GM19395 (cell line): ENCODE data around the gene SLC38A10.

ENCODE experiments used
- ATAC-seq: cut with Tn5 transposase; IDR thresholded peaks from one replicate; pipeline ENCODE4 v1.9.1; 2021; ENCODE audit warnings: mild to moderate bottlenecking, moderate library complexity; ENCODE audit not compliant: unreplicated experiment

SLC38A10 gene

DNA sequence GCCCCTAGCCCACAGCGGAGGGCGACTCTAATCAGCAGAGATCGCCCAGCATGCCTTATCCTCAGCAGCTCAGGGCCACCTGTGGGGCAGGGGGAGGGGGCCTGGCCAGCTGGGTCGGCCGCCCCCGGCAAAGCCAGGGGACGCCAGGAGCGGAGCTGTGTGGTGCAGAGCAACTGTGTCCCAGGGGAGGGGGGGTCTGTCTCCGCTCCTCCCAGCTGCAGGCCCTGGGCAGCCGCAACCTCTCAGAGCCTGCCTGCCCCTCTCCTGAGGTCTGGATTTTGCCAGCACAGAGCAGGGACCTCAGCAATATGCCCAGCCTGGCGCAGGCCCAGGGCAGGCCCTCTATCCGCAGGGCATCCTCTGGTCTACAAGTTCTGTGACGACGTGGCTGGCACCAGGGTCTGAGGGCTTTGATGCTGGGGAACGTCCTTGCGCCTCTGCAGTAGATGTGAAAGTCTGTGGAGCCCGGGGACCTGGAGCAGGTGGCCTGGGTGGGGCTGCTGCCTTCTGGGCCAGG, 36.5 kb upstream of the SLC38A10 start:
- no peak for ATAC-seq

DNA sequence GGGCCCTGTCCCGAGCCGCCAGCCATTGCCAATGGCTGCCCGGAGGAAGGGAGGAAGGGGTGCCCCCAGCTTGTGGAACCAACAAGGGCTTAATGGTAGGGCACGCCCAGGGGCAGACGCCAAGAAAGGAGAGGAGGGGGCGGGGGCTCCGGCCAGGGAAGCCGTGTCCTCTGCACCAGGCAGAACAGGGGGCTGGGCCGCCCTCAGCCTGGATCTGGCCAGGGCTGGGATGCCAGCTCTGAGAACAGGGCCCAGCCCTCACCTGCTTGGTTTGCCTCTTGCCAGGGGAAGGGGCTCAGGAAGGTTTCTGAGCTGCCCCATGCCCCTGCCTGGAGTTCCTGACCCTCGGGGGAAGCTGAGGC, 35.8 kb upstream of the SLC38A10 start:
- ATAC-seq: no peak

DNA sequence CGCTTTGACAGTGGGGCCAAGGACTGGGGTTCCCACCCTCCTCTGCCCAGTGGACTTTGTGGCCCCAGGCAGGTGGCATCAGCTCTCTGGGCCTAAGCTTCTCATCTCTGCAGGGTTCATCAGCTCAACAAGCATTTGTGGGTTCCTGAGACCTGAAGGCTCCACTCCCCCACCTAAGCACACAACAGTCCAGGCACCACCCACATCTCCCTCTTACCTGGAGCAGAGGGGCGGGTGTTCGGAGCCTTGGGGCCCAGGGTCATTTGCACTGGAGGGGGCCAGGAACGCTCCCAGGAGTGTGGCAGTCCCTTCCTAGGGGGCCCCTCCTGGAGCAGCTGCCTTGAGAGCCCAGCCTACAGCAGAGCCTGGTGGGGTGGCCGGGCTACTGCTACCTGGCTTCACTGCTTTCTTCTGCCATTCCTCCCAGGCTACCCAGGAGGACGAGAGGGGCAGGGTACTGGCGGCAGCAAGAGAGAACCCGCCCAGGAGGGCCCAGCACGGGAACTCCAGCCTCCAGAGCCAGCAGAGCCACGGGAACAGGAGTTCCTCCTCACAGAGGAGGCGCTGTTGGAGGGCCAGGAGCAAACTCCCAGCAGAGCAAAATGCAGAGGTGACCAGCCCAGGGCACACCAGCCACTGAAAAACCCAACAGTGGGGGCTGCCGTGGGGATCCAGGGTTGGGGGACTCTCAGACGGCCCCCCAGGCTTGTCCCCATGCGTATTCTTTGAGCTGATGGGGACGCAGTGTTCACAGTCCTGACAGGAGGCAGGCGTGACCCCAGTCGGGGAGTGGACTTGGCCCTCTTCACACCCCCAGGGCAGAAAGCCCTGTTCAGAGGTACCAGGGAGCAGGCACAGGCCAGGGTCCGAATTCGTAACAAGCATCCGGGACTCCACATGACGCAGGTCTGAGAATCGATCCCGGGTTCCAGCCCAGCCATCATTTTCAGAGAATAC, 35.1 kb upstream of the SLC38A10 start:
- ATAC-seq: no peak

DNA sequence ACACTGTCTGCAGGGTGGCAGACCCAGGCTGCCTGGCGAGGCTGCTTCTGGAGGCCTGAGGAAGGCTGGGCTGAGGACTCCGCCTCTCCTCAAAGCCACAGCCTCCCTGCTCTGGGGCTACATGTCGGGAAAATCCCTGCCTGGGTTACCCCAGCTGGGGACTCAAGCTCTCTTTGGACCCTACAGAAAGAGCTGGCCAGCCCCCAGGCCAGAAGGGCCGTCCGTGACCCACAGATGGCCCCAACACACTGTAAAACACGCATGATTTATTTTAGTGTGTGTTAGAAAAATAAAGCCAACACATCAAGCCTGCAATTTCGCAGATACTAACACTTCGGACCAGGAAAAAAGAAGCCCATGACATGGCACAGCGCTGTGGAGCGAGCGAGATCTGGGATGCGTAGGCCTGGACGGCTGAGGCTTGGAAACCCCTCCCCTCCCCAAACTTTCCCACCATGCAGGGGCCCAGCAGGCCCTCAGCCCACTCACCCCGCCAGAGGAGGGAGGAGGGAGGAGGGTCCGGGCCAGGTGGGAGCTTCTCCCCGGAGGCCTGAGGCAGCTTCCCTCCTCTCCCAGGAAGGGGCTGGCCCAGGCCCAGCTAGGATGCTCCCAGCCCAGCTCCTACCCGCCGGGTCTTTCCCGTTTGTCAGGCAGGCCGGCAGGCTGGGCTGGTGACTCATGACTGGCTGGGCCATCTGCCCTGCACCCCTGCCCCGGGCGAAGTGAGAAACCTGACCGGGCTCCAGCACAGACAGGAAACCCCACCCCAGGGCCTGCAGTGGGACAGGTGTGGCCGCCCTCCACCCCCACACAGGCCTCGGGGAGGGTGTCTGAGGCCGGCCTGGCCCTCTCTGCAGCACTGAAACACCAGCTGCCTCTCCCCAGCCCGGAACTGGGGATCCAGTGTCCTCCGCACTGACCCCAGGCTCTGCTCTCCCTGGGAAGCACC, 34.1 kb upstream of the SLC38A10 start:
- ATAC-seq: no peak

DNA sequence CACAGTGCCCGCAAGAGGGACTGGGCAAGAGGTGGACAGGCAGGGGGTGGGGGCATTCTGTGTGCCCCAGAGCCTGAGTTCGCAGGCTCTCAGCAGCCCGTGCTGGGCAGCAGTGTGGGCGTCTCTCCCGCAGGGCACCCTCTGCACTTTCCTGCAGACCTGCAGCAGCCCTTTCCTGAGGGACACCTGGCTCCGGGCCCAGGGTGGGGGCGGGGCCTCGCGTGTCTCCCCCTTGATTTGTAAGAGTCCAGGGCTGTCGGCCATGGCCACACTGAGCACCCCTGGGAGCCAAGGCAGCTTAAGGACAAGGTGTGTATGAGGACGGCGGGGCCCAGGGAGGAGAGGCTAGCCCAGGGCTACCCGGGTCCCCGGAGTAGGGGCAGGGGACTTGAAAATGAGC, 33.4 kb upstream of the SLC38A10 start:
- no peak for ATAC-seq

DNA sequence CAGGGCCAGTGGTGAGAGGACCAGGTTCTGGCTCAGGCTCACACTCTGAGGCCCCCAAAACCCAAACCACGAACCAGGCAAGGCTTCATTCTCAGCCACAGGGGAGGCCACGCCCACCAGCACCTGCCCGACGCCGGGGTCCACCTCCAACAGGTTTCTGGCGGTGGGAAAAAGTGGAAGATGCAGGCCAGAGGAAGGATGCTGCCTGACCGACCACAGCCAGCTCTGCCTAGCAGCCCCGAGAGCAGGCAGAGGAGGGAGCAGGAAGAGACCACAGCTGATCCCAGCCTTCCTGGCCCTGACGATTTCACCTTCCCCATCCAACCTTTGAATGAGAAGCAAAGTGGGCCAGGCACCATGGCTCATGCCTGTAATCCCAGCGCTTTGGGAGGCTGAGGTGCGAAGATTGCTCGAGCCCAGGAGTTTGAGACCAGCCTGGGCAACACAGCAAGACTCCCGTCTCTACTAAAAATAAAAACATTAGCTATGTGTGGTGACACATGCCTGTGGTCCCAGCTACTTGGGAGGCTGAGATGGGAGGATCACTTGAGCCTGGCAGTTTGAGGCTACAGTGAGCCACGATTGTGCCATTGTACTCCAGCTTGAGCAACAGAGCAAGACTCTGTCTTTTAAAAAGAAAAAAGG, 30.7 kb upstream of the SLC38A10 start:
- ATAC-seq: no peak

DNA sequence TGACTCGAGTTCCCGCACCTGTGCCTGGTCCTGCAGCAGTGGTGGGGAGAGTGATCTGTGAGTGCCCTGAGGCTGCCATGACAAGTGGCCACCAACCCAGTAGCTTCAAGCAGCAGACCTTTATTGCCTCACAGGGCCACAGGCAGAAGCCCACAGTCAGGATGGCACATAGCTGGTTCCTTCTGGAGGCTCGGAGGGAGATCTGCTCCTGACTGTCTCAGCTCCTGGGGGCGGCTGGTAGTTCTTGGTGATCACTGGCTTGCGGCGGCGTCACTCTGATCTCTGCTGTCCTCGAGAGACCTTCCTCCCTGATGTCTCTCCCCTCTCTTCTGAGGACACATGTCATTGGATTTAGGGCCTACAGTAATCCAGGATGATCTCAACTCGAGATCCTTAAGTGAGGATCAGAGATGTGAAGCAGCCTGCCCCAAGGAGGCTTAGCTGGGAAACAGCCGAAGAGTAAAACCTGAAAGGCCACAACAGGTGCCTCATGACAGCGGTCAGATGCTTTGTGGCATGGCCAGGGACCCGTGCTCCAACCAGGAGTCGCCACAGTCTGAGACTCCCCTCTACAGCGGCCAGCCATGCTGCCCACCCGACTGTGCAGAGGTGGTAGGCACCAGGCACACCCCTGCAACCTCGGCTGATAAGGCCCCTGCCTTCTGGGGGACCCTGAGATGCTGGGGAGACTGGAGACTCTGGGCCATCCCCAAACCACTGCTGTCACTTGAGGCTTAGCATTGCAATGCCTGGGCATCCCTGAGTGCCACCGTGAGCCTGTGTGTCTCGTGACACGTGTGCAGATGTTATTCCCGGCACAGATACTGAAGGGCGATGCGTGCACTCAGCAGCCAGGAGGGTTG, 30.0 kb upstream of the SLC38A10 start:
- ATAC-seq: no peak

DNA sequence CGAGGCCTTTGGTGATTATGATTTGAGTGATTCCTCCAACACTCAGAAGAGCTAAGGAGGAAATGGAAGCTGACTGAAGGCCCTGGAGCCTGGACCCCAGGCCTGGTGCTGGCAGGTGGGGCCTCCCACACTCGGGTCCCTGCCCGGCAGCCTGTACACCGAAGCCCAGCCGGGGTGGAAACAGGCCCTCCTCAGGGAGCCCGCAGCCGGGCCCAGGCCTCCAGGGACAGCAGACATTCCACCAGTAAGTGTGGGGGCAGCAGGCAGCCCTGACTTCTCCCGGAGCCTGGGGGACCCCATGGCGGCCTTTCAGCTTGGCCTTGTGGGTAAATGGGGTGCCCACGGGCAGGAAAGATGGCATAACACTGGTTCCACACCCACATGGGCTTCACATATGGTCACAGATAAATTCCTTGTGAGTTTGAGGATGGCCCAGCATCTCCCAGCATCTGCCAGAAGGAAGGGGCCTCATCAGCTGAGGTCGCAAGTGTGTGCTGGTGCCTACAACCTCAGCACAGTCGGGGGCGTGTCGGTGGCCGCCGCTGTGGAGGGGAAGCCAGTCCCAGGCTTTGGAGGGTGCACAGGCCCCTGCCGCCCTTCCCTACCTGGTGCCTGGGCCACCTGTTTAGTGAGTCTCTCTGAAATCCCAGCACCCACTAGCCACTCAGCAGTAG, 29.2 kb upstream of the SLC38A10 start:
- no peak for ATAC-seq

DNA sequence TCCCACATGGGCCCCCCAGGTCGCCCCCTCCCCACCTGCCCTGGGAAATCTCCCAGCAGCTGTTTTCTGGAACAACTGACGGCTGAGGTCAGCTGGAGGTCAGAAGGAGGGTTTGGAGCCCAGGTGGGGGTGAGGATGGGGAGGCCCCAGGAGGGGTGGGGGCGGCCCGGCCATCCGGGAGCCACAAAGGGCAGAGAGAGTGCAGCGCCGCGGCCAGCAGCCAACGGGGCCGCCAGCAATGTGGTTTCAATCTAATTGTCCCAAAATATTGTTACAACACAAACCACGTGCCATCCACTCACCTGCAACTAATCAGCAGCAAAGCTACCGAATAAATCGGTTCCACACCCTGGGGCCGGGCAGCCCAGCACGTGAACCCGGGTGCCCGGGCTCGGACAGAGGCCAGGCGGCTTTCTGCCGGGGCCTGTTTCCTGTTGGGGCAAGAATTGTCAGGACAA, 28.3 kb upstream of the SLC38A10 start:
- no peak for ATAC-seq

DNA sequence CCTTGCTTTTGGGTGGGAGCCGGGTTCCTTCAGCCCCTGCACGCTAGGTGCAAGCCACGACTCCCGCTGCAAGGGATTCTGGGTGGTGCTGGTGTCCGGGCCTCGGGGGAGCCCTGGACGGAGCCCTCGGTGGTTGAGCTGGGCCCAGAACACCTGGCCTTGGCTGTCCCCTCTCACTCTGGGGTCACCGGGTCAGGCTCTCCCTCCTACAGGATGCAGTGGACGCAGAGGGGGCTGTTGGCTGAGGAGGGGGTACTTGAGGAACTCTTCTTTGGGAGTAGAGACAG, 27.9 kb upstream of the SLC38A10 start:
- no peak for ATAC-seq

DNA sequence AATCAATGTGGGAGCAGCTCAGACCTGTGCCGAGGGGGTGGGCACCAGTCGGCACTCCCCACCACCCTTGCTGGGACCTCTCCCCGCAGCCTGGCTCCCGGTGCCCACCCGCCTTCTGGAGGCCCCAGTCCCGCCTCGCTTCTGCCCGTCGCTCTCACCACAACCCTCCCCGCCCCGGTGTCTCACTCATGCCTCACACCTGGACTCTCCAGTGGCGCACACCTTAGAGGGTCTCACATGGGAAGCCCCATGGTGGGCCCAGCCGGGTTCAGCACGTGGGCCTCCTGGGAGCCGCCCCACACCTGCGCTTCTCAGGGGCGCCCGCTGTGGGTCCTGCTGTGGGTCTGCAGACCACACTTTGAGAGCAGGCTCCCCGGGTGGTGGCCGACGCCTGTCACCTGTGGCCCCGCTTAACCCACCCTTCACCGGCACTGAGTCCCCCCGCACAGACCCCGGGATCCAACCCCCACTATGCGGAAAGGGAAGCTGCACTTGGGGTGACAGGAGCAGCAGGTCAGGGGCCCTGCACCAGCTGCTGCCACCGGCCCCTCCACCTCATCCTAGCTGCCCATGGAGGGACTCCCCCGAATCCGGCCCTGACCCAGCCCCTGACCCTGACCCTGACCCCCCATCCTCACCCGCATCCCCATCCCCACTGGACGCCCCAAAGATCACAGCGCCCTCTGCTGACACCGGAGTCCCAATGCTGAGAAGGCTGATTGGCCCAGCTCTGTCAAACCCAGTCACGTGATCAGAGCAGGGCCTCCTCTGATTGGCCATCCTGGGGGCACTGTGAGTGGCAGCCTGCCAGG, 27.4 kb upstream of the SLC38A10 start:
- no peak for ATAC-seq

DNA sequence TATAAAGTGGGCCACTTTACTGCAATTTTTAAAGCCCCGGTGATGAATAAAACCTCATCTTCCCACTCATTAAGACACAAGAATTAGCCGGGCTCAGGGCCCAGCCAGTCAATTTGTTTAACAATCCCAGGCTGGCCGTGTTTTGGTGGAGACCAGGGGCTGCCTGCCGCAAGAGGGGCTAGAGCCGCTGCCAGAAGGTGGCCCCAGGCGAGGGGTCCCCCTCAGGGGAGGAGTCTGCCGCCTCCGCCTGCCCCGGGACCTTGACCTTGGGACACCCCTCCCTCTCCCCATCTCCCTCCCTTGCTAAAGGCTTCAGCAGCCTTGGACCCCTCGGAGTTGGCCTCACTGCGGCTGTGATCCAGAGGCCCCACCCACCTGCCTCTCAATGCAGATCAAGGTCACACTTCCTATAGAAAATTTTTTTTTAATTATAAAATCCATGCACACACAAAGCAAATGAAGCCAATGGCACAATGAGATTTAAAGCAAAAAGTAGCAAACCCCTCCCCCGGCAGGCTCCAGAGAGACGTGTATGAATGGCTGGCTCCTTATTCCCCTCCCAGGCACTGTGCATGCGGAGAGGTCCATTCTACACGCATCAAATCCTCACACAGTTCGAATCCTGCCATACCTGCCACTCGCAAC, 23.0 kb upstream of the SLC38A10 start:
- ATAC-seq: no peak

DNA sequence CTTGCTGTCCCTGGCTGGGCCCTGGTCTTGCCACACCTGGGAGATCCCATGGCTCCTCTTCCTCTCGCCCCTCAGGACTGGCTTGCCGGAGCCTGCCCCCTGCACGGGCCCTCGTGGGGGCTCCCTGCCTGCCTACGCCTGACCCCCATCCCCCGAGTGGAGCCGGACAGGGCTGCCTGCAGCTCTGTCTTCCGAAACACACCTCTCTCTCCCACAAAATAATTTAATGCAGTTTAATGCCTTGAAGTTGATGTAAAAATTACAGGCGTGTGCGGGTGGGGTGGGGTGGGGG, 22.4 kb upstream of the SLC38A10 start:
- ATAC-seq: no peak

DNA sequence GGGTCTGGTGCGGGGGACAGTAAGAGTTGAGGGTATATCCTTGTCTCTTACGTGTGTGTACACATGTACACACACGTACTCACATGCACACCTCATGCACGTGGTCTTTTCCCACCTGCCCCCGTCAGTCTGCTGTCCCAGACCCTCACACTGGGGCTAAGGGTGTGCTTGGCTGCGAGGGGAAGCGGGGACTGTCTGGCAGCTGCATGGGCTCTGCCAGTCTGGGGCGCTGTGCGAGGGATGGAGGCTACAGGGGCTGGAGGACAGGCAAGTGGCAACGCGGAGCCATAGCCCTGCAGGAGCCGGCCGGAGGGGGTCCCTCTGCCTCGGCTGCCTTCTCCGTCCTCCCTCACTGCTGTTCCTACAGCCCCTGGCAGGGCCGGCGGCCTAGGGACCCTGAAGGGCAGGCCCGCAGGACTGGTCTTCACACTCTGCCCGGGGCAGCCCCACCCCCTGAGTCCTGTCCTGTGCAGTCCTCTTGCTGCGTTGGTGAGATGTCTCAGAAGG, 20.8 kb upstream of the SLC38A10 start:
- no peak for ATAC-seq

DNA sequence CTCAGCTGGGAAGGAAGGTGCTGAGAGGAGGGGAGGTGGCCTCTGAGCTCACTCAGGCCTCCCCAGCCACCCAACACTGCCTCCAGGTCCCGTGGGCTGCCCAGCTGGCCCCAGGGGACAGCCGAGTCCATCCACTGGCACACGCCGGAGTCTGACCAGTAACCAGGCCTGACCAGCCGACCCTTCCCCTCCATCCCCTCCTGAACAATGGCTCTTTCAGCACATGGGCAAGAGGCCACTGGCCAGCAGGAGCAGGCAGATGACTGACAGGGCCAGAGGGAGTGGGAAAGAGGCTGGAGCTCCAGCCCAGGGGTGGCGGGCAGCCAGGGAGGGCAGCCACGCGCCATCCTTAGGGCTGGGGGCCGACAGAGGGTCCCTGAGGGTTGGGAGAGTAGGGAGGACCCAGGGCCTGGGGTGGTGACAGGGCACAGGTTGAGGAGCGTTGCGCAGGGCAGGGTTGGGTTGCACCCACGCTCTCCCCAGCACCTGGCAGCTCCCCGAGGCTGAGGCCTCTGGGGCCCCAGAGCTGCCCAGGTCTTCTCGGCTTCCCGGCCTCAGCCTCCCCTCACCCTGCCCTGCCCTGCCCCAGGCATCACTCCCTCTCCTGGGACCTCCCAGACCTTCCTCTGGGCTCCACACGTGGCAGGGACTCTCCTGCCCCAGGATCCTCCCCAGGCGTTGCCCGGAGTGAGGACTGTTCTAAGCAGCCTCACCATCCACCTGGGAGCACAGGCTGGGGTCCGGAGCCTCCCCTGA, 20.2 kb upstream of the SLC38A10 start:
- no peak for ATAC-seq

DNA sequence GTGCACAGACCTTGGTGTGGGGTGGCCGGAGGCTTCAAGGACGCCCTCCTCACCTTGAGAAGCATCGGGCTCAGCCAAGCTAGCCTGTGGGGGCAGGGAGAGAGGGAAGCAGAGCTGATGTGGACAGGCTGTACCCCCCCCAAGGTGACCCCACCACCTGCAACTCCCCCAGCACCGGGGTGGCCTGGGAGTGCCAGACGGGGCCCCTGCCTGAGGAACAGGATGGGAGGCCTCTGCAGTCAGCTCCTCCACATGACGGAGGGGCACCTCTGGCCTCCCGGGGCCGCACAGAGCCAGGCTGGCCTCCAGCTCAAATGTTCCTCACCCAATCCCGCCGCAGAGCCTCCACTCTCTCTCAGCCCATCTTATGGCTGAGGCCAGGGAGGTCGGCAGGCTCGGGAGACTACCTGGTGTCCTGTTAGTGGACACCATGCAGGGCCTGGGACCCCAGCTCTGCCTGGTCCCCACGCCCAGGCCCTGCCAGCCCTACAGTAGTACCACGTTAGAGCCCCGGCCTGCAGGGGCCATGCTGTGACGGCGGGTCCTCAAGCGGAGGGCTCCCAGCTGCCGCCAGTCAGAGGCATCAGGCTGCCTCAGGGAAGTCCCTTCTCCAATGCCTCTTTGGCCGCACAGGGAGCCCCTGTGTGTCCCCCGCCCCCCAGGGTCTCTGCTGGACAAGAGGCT, 19.4 kb upstream of the SLC38A10 start:
- ATAC-seq: no peak

DNA sequence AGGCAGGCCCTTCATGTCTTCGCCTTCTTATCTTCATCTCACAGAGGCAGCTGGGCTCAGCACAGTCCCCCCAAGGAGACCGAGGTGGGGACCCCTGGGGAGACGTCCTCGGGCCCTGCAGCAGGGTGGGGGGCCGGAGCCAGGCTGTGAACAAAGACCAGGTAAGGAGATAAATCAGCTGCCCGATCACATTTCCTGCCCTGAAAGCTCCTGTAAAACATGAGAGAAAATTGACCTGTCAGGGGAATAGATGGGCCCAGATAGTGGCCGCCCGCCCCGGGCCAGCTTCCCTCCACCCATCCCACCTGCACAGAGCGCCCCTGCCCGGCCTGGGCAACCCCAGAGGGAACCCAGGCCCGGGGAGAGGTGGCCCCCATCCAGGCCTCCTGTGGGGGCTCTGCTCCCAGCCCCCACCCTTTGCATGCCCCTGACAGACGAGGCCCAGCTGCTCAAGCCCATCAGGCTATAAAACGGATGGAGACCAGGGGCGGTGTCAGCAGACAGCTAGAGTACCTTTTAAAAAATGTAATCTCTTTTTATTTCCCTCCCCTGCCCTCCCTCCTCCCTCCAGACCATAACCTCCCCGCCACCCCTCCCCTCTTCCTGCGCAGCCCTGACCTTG, 18.8 kb upstream of the SLC38A10 start:
- no peak for ATAC-seq
